ENCODE measurements around the gene PADI6.
A peak's percentile ranks its signal among the peaks of the same experiment; 100 is the strongest.
"Not testable (repeated sequence)": the region's sequence is repeated elsewhere in the genome, so short reads cannot be mapped to it uniquely, and the experiment has no call there.

Gene PADI6

DNA sequence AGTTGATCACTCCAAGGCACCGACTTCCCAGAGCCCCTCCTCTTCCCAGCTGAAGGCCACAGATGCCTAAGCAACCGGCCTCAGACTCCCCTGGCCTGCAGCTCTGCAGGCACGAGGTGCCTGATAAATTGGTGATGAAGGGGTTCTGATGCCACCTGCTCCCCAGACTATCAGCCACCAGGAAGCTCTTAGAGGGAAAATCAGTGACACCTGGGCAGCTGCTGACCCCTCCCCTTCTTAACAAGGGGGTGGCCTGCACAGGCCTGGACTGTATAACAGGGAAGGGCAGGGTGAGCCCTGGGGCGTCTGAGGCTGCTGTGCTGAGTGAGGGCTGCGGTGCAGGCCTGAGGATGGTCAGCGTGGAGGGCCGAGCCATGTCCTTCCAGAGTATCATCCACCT, at the start of gene PADI6:
Gene PADI6, plus strand, starts transcription at position 301 of the 400 bp plus-strand sequence. Its CDS starts 50 bp downstream, at position 351.
- no peak for DNase-seq

GRCh38 chr1:17328855-17329254, 43.1 kb upstream of the PADI6 start:
- no peak for DNase-seq

- no peak for DNase-seq
These were observed 42.4 kb upstream of the PADI6 start for GRCh38 chr1:17329610-17330009.

DNA sequence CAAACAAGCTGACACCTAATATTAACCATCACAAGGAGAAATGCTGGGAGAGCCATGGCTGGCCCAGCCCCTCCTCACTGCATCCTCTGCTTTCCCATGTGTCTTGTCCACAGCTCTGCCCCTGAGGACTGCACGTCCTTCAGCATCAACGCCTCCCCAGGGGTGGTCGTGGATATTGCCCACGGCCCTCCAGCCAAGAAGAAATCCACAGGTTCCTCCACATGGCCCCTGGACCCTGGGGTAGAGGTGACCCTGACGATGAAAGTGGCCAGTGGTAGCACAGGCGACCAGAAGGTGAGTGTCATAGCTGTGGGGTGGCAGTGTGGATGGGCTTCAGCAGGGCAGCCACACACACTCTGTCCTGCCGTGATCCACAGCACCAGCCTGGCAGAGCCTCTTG, 41.1 kb upstream of the PADI6 start:
- DNase-seq, result no peak

- no peak for DNase-seq
These were observed 38.9 kb upstream of the PADI6 start for GRCh38 chr1:17333081-17333480.

DNA sequence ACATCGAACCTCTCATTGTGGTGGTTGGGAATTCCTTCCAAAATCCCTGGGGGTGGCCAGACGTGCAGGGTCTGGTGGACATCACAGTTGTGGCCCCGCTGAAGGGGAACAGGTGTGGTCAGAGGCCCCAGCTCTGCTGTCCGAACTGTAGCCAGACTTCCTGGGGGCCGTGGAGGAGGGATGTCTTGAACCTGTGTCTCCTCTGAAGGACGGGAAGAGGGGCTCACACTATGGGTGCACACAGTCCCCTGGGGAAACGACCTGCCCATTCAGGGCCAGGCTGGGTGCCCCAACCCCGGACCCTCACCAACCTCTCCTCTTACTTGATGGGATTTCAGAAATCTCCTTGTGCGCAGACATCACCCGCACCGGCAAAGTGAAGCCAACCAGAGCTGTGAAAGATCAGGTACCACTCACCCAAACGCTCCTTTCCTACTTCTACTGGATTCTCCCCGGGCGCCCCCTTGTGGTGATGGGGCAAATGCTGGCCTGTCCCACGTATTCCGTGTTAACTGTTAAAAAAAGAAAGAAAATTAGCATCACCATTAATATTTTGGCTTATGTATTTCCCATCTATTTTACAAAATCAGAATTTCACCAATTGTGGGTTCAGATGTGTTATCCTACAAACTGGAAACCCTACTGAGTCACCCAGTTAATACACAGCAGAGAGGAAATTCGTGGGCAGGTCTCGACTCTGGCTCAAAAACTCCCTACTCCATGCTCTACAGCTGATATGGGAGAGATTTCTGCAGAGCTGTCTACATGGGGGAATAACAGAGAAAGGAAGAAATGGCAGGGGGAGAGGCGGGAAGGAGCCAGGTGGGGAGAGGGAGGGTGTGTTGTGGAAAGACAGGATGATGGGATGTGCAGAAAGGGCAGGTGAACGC, 35.9 kb upstream of the PADI6 start:
- DNase-seq, result peak; percentile 29

DNA sequence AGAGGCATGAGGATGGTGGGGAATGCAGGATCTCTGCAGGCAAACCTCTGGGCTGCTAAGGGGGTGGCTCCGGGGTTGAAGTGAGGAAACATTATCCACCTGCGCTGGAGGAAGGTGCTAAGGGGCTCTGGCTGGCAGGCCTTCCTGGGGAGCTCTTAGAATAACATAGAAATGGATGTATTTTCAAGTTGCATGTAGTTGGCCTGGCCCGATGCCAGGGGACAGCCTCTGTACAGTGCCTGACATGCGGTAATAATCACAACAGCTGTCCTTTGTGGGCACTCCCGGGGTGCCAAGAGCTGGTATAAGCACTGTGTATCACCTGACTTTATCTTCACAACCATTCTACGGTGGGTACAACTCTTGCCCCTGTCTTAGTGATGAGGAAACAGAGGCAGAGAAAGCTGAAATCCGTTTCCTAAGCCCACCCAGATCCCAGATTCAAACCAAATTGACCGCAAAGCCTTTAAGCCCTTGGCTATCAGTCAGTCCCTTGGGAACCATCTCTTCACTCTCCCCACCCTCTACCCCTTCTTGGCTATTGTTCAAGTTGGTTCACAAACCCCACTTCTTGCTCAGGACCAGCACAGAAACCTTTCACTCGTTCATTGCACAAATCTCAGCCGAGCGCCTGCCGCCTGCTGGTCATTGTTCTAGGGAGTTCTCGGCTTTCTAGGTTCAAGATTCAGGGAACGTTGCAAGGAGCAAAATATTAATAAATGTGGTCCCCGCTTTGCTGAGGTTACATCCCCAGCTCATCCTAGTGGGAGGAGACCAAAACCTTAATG, 33.1 kb upstream of the PADI6 start:
- no peak for DNase-seq

- no peak for DNase-seq
These were observed 32.5 kb upstream of the PADI6 start for GRCh38 chr1:17339521-17339920.

GRCh38 chr1:17340358-17340757, 31.6 kb upstream of the PADI6 start:
- DNase-seq, result no peak

- no peak for DNase-seq
These were observed 30.0 kb upstream of the PADI6 start for GRCh38 chr1:17342014-17342441.

DNA sequence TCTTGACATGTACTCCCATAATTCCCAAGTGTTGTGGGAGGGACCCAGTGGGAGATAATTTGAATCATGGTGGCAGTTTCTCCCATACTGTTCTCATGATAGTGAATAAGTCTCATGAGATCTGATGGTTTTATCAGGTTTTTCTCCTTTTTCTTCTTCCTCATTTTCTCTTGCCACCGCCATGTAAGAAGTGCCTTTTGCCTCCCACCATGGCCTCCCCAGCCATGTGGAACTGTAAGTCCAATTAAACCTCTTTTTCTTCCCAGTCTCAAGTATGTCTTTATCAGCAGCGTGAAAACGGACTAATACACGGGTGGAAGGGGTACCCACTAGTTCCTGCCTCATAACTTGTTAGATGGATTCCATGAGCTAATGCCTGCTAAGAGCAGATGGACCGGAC, 26.5 kb upstream of the PADI6 start:
- not testable (repeated sequence) for DNase-seq

DNA sequence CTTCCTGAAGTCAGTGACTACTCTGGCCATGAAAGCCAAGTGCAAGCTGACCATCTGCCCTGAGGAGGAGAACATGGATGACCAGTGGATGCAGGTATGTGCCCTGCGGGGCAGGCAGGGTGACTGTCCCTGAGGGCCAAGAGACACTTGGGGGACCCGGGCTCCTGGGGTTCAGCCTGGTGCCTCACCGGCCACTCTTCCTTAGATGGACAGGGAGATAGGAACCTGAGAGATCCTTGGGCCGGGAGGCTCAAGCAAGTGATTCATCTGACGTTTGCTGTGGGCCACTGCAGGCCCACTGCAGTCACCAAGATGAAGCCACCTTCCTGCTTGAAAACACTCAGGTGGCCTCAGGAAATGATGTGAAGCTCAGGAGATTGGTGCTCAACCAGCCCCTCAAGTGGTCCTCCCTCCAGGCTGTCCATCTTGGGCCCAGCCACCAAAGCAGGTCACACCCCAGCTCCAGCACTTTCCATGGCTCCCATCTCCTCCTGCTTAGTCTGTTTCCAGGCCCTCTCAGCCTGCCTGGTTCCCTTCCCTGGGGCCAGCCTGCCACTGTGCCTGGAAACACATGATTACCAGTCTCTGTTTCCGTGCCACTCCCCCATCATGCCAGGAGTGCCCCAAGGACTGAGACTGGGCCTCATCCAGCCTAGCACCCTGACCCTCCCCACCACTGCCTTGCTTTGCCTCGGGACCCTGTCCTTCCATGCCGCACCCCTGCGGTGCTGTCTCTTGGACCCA, 25.8 kb upstream of the PADI6 start:
- DNase-seq, result no peak

GRCh38 chr1:17347769-17348592, 24.0 kb upstream of the PADI6 start:
- no peak for DNase-seq

DNA sequence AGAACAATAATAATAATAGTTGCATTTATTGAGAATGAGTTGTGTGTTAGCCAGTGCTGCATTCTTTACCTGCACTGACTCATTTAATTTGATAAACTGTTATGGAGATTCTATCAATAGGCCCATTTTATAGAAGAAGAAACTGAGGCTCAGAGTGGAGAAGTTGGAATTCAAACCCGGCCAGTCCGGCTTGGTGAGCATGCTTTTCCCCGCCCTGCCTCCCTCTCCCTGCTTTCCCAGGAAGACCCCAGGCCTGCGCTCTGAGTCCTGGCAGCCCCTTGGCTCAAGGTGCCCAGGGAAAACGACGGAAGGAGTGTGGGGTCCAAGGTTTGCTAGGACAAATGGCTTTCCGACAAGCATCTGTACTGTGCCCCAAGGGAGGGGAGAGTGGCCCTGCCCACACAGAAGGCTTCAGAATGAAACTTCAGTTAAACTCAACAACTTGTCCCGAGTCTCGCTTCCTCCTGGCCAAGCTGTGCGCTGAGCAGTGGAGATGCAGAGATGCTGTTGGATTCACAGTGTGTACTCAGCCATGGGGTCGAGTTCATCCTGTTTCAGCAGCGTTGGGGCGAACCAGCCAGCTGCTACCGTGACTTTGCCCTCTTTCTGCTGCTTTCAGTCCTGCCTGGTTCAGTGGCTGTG, 23.3 kb upstream of the PADI6 start:
- DNase-seq, result no peak

GRCh38 chr1:17350083-17350482, 21.9 kb upstream of the PADI6 start:
- no peak for DNase-seq

DNA sequence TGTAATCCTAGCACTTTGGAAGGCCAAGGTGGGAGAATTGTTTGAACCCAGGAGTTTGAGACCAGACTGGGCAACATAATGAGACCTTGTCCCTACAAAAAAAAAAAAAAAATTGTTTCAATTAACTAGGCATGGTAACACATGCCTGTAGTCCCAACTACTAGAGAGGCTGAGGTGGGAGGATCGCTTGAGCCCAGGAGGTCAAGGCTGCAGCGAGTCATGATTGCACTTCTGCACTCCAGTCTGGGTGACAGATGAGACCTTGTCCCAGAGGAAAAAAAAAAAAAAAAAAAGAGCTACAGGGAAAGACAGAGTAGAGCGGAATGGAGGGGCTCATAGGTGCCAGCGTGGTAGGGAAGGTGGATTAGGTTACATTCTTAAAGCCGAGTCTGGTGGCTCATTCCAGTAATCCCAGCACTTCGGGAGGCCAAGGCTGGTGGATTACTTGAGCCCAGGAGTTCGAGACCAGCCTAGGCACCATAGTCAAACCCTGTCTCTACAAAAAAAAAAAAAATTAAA, 21.0 kb upstream of the PADI6 start:
- no peak for DNase-seq

GRCh38 chr1:17351598-17352324, 20.2 kb upstream of the PADI6 start:
- no peak for DNase-seq

DNA sequence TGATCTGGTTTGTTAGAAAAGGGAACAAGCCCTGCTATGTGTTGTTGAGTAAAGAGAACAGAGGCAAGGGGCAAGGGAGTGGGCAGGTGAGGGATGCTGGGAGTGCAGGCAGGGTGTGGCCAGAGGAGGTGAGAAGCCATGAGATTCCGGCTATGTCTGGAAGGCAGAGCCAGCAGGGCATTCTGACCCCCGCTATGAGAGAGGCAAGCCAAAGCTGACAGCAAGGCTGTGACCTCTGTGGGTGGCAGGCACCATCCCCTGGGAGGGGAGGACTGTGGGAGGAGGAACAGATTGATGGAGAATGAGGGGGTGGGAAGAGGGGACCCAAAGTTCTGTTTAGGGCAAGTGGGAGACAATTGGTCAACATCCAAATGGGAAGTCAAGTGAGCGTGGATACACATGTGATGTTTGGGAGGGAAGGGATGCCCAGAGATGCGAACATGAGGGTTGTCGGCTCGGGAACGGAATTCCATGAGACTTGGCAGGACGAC, 19.5 kb upstream of the PADI6 start:
- no peak for DNase-seq

GRCh38 chr1:17355898-17356297, 16.1 kb upstream of the PADI6 start:
- no peak for DNase-seq

DNA sequence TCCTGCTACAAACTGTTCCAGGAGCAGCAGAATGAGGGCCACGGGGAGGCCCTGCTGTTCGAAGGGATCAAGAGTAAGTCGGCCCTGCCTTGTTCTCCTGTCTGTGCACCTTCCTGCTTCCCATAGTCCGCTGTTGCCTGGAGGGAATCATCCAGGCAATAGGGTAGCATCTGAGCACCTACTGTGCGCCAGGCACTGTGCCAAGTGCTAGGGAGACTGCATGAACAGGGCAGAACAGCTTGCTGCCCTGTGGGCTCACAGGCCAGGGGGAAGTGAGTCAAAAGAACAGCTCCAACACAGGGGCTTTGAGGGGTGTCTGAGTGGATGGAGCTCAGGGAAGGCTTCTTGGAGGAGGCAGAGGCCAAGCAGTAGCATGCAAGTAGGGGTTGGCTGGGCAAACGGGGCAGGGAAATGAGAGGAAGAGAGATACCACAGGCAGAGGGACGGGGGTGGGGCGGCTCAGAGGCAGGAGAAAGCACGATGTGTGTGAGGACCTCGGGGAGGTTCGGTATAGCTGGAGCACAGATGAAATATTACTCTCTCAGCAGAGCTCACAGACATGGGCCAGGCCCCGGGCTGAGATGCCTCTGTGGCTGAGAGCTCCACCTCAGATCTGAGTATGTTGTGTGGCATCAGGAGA, 15.5 kb upstream of the PADI6 start:
- no peak for DNase-seq
